HG03025 (cell line): ENCODE data around the gene RGS7.

ENCODE experiments used
- ATAC-seq: cut with Tn5 transposase; IDR thresholded peaks from one replicate; pipeline ENCODE4 v1.9.1; 2021; ENCODE audit warnings: mild to moderate bottlenecking, moderate library complexity; ENCODE audit not compliant: unreplicated experiment, low FRiP score

RGS7 gene

GRCh38 chr1:241356519-241357365 is at the start of gene RGS7:
Gene RGS7, minus strand, starts transcription at chr1:241357205.
- ATAC-seq = peak; percentile 44

GRCh38 chr1:241406421-241406820 is 49.4 kb upstream of the RGS7 start:
- ATAC-seq = no peak

GRCh38 chr1:241401156-241401555 is 44.2 kb upstream of the RGS7 start:
- ATAC-seq = no peak

GRCh38 chr1:241396747-241397681 is 40.0 kb upstream of the RGS7 start:
- no peak for ATAC-seq

GRCh38 chr1:241391926-241392710 is 35.1 kb upstream of the RGS7 start:
- ATAC-seq = no peak

GRCh38 chr1:241390526-241390925 is 33.5 kb upstream of the RGS7 start:
- no peak for ATAC-seq

- ATAC-seq = no peak
Measured at GRCh38 chr1:241389400-241389799, 32.4 kb upstream of the RGS7 start.

GRCh38 chr1:241387216-241387615 is 30.2 kb upstream of the RGS7 start:
- no peak for ATAC-seq

GRCh38 chr1:241376701-241377100 is 19.7 kb upstream of the RGS7 start:
- ATAC-seq = no peak

GRCh38 chr1:241375886-241376285 is 18.9 kb upstream of the RGS7 start:
- ATAC-seq = no peak

GRCh38 chr1:241366196-241366595 is 9.2 kb upstream of the RGS7 start:
- no peak for ATAC-seq

- ATAC-seq = no peak
Measured at GRCh38 chr1:241362350-241362749, 5.3 kb upstream of the RGS7 start.

GRCh38 chr1:241357366-241358340 is 648 bp upstream of the RGS7 start:
- ATAC-seq = no peak

GRCh38 chr1:241356187-241356518 is 852 bp downstream of the RGS7 start:
- no peak for ATAC-seq

- ATAC-seq = no peak
Measured at GRCh38 chr1:241355311-241356010, 1.5 kb downstream of the RGS7 start.

- ATAC-seq = no peak
Measured at GRCh38 chr1:241352401-241352800, 4.6 kb downstream of the RGS7 start.

GRCh38 chr1:241351841-241352240 is 5.2 kb downstream of the RGS7 start:
- ATAC-seq = no peak

- no peak for ATAC-seq
Measured at GRCh38 chr1:241343956-241344355, 13.0 kb downstream of the RGS7 start.

- no peak for ATAC-seq
Measured at GRCh38 chr1:241336335-241336734, 20.7 kb downstream of the RGS7 start.
